ENCODE results near the gene GIGYF1. TPM values are rescaled to one million over a fixed set of nuclear protein-coding genes. Genes with fewer than 3 reads are reported as not detected.
"Not testable (repeated sequence)": the region's sequence is repeated elsewhere in the genome, so short reads cannot be mapped to it uniquely, and the experiment has no call there.

The GIGYF1 gene
- total RNA-seq, 1 experiment from 2014 or later = 22.1 TPM

- in situ Hi-C loops (cut with HindIII; ENCODE audit: low pct_unique_long_range_greater_than_20kb, low sequenced_read_pairs); DNase-seq (ENCODE audit: low read depth, low spot score): not testable (repeated sequence)
These were observed 23.0 kb upstream of the GIGYF1 start for GRCh38 chr7:100717073-100717472.

GRCh38 chr7:100714725-100715124, 20.7 kb upstream of the GIGYF1 start:
- in situ Hi-C loops (cut with HindIII; ENCODE audit: low pct_unique_long_range_greater_than_20kb, low sequenced_read_pairs) = no loop called here
- no peak for DNase-seq (ENCODE audit: low read depth, low spot score)

- in situ Hi-C loops (cut with HindIII; ENCODE audit: low pct_unique_long_range_greater_than_20kb, low sequenced_read_pairs) = no loop called here
- DNase-seq (ENCODE audit: low read depth, low spot score) = no peak
These were observed 17.3 kb upstream of the GIGYF1 start for GRCh38 chr7:100711369-100711768.

GRCh38 chr7:100710452-100710851, 16.4 kb upstream of the GIGYF1 start:
- in situ Hi-C loops (cut with HindIII; ENCODE audit: low pct_unique_long_range_greater_than_20kb, low sequenced_read_pairs) = no loop called here
- no peak for DNase-seq (ENCODE audit: low read depth, low spot score)

GRCh38 chr7:100708395-100708794, 14.3 kb upstream of the GIGYF1 start:
- in situ Hi-C loops (cut with HindIII; ENCODE audit: low pct_unique_long_range_greater_than_20kb, low sequenced_read_pairs) = no loop called here
- DNase-seq (ENCODE audit: low read depth, low spot score) = no peak

GRCh38 chr7:100706672-100707311, 12.7 kb upstream of the GIGYF1 start:
- in situ Hi-C loops (cut with HindIII; ENCODE audit: low pct_unique_long_range_greater_than_20kb, low sequenced_read_pairs) = no loop called here

GRCh38 chr7:100705753-100706671, 12.0 kb upstream of the GIGYF1 start, which contains the start of gene POP7:
TSS of gene POP7 (plus strand) at chr7:100706121. CDS start at chr7:100706831, 710 bp downstream.
- peak; percentile 99 for DNase-seq (ENCODE audit: low read depth, low spot score)
- in situ Hi-C loops (cut with HindIII; ENCODE audit: low pct_unique_long_range_greater_than_20kb, low sequenced_read_pairs) = no loop called here

More at GRCh38 chr7:100706672-100707311, 12.7 kb upstream of the GIGYF1 start:
- DNase-seq (ENCODE audit: low read depth, low spot score) = no peak

GRCh38 chr7:100705320-100705752, 11.3 kb upstream of the GIGYF1 start:
- in situ Hi-C loops (cut with HindIII; ENCODE audit: low pct_unique_long_range_greater_than_20kb, low sequenced_read_pairs) = no loop called here
- peak; percentile 78 for DNase-seq (ENCODE audit: low read depth, low spot score)

GRCh38 chr7:100701089-100701488, 7.0 kb upstream of the GIGYF1 start:
- in situ Hi-C loops (cut with HindIII; ENCODE audit: low pct_unique_long_range_greater_than_20kb, low sequenced_read_pairs); DNase-seq (ENCODE audit: low read depth, low spot score): not testable (repeated sequence)

- no peak for DNase-seq (ENCODE audit: low read depth, low spot score)
- in situ Hi-C loops (cut with HindIII; ENCODE audit: low pct_unique_long_range_greater_than_20kb, low sequenced_read_pairs) = no loop called here
These were observed 5.0 kb upstream of the GIGYF1 start for GRCh38 chr7:100699018-100699417.

GRCh38 chr7:100696123-100696521, 2.1 kb upstream of the GIGYF1 start:
- DNase-seq (ENCODE audit: low read depth, low spot score) = no peak
- in situ Hi-C loops (cut with HindIII; ENCODE audit: low pct_unique_long_range_greater_than_20kb, low sequenced_read_pairs) = no loop called here

- no peak for DNase-seq (ENCODE audit: low read depth, low spot score)
These were observed 545 bp downstream of the GIGYF1 start for GRCh38 chr7:100693312-100694097.

GRCh38 chr7:100692578-100692961, 1.5 kb downstream of the GIGYF1 start:
- no peak for DNase-seq (ENCODE audit: low read depth, low spot score)
- in situ Hi-C loops (cut with HindIII; ENCODE audit: low pct_unique_long_range_greater_than_20kb, low sequenced_read_pairs) = no loop called here

More at GRCh38 chr7:100693312-100694097, 545 bp downstream of the GIGYF1 start:
- in situ Hi-C loops (cut with HindIII; ENCODE audit: low pct_unique_long_range_greater_than_20kb, low sequenced_read_pairs) = no loop called here

GRCh38 chr7:100691676-100692577, 2.1 kb downstream of the GIGYF1 start:
- peak; percentile 86 for DNase-seq (ENCODE audit: low read depth, low spot score)
- in situ Hi-C loops (cut with HindIII; ENCODE audit: low pct_unique_long_range_greater_than_20kb, low sequenced_read_pairs) = no loop called here

GRCh38 chr7:100689230-100690135, 4.6 kb downstream of the GIGYF1 start:
- in situ Hi-C loops (cut with HindIII; ENCODE audit: low pct_unique_long_range_greater_than_20kb, low sequenced_read_pairs) = no loop called here
- no peak for DNase-seq (ENCODE audit: low read depth, low spot score)

GRCh38 chr7:100688326-100688860, 5.7 kb downstream of the GIGYF1 start:
- no peak for DNase-seq (ENCODE audit: low read depth, low spot score)
- in situ Hi-C loops (cut with HindIII; ENCODE audit: low pct_unique_long_range_greater_than_20kb, low sequenced_read_pairs) = no loop called here
